Nephron (organoid): ENCODE data around the gene ARHGAP26.
A peak's percentile ranks its signal among the peaks of the same experiment; 100 is the strongest.

Experiments
- H3K27ac Mint-ChIP-seq, 3 experiments: 2 replicates each; pipeline ENCODE4 v1.8.0; 2020; ENCODE audit warnings: mixed read lengths in 3 of 3, mild to moderate bottlenecking in 2 of 3, moderate library complexity in 1 of 3
- H3K27me3 Mint-ChIP-seq: 2 replicates; pipeline ENCODE4 v1.8.0; 2021; ENCODE audit warnings: low read depth, mild to moderate bottlenecking, moderate library complexity, mixed read lengths
- H3K36me3 Mint-ChIP-seq: 2 replicates; pipeline ENCODE4 v1.8.0; 2020; ENCODE audit warnings: low read depth, mixed read lengths
- H3K4me1 Mint-ChIP-seq: 2 replicates; pipeline ENCODE4 v1.8.0; 2020; ENCODE audit warnings: mixed read lengths
- H3K4me3 Mint-ChIP-seq, 3 experiments: 2 replicates each; pipeline ENCODE4 v1.8.0; 2020; ENCODE audit warnings: mild to moderate bottlenecking in 3 of 3, mixed read lengths in 3 of 3, moderate library complexity in 2 of 3
- H3K9me3 Mint-ChIP-seq: 2 replicates; pipeline ENCODE4 v1.8.0; 2020; ENCODE audit warnings: mixed read lengths
- CTCF ChIP-seq, 3 experiments: fragments of 200-600 bp; sonication (generic); IDR thresholded peaks; one replicate each; pipeline ENCODE4 v1.5.0; 2021; ENCODE audit warnings: antibody characterized with exemption in 3 of 3; ENCODE audit not compliant: unreplicated experiment in 3 of 3

Gene ARHGAP26

GRCh38 chr5:142777850-142778249 is 7.7 kb downstream of the ARHGAP26 start:
- Mint-ChIP-seq H3K4me3 (no peak overlapping the region), H3K36me3 (no peaks in the 10 kb centered on the region), H3K4me1 (peaks cover 33% of the 10 kb centered on the region), H3K9me3 (no peaks in the 10 kb centered on the region), H3K27me3 (peaks cover 21% of the 10 kb centered on the region), H3K27ac (no peak overlapping the region)
- no peak for TF ChIP-seq CTCF (IDR thresholded peaks at IDR 0.05; ENCODE audit: unreplicated experiment in 3 of 3)

- Mint-ChIP-seq H3K9me3 (no peaks in the 10 kb centered on the region), H3K27me3 (peaks cover 11% of the 10 kb centered on the region), H3K4me1 (peaks cover 47% of the 10 kb centered on the region), H3K27ac (no peak overlapping the region), H3K36me3 (no peaks in the 10 kb centered on the region), H3K4me3 (no peak overlapping the region)
- no peak for TF ChIP-seq CTCF (IDR thresholded peaks at IDR 0.05; ENCODE audit: unreplicated experiment in 3 of 3)
Observed at GRCh38 chr5:142779163-142779840, 9.1 kb downstream of the ARHGAP26 start.

- Mint-ChIP-seq H3K4me1 (peaks cover 57% of the 10 kb centered on the region), H3K9me3 (no peaks in the 10 kb centered on the region), H3K27me3 (peaks cover 3% of the 10 kb centered on the region), H3K4me3 (no peak overlapping the region), H3K27ac (peak overlapping the region in 1 of 3 experiments; percentile 12), H3K36me3 (no peaks in the 10 kb centered on the region)
- TF ChIP-seq CTCF (IDR thresholded peaks at IDR 0.05; ENCODE audit: unreplicated experiment in 3 of 3) = no peak
Observed at GRCh38 chr5:142780871-142781270, 10.7 kb downstream of the ARHGAP26 start.

- Mint-ChIP-seq H3K4me3 (peak overlapping the region in 1 of 3 experiments; percentile 28), H3K4me1 (peaks cover 52% of the 10 kb centered on the region), H3K27ac (peak overlapping the region in 1 of 3 experiments; percentile 85), H3K9me3 (no peaks in the 10 kb centered on the region), H3K36me3 (no peaks in the 10 kb centered on the region), H3K27me3 (peaks cover 3% of the 10 kb centered on the region)
- TF ChIP-seq CTCF (IDR thresholded peaks at IDR 0.05; ENCODE audit: unreplicated experiment in 3 of 3) = no peak
Observed at GRCh38 chr5:142782976-142783530, 12.9 kb downstream of the ARHGAP26 start.

- H3K36me3 Mint-ChIP-seq = no peaks in the 10 kb centered on the region
- peaks cover 55% of the 10 kb centered on the region for H3K4me1 Mint-ChIP-seq
- H3K27ac Mint-ChIP-seq = peak overlapping the region; percentile 56 to 85 (median 84)
- H3K4me3 Mint-ChIP-seq = peak overlapping the region in 1 of 3 experiments; percentile 0
- H3K27me3 Mint-ChIP-seq = peaks cover 3% of the 10 kb centered on the region
- H3K9me3 Mint-ChIP-seq = no peaks in the 10 kb centered on the region
- TF ChIP-seq CTCF (IDR thresholded peaks at IDR 0.05; ENCODE audit: unreplicated experiment in 3 of 3) = no peak
Observed at GRCh38 chr5:142783601-142784341, 13.6 kb downstream of the ARHGAP26 start.
